NCI-H748 treated with DMSO at 0.1 percent for 48 hours (cell line): ENCODE data around the gene SLC7A8.

Experiments
- DNase-seq: peaks from one replicate; lab custom pipeline; 2025; lab: John Stamatoyannopoulos, UW

The SLC7A8 gene

DNA sequence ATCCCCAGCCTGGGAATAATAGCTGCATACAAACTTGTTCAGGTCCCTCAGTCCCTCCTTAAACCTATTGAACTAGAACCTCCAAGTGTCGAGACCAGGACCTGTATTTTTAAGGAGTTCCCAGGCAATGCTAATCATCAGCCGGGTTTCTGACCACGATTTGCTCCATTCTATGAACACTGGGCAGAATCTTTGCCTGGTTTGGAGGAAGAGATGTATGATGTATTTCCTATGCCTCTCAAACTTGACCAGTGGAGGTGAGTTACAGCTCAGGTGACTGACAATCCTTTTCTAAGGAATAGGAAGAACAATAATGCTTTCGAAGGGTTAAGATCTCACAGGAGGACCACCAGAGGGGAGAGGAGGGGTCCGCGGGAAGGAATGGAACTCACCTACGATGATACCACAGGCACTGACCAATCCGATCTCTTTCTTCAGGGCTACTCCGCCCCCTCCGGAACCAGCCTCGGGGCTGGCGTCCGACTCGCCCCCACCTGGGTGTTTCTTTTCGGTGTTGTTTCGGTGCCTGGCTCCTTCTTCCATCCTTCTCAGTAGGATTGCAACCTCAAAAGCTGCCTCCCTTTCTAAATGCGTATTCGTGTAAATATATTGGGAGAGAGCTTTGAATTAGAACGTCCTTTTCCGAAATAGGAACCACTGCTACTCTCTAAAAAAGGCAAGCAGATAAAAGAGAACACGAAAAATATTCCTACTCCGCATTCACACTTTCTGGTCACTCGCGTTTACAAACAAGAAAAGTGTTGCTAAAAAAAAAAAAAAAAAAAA lies 895 bp downstream of the SLC7A8 start:
- DNase-seq = peak; percentile 47

DNA sequence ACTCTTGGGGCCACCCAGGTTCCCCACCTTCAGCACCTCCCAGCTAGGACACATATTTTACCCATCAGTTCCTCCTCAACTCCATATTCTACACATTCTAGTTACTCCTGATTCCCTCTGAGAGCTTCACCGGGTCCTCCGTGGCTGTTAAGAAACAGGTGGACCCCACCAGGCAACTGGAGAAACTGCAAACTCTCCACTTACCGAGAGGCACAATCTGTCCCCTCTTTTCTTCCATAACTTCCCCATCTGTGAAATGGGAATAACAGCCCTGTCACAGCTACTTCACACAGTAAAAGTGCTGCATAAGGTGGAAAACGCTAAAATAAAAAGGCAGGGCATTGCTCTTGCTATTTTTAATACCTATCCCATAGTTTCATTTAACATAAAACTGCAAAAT lies 1.5 kb downstream of the SLC7A8 start:
- no peak for DNase-seq

DNA sequence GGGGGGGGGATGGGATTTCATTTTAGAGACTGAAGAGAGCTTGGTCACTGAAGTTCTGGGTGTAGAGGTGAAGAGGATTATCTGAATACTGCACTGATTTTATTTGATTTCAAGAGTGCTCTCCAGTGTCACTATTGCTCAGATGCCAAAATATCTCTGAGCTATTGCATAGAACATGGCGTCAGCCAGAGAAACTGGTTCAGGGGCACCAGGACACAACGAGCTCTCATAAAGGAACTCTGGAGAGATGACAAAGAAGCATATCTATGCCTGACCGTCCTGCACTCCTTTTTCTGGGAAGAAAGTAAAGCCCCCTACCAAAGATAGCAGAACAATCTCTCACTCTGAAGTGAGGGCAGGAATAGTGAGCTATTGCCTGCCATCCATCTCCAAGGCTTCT lies 2.0 kb downstream of the SLC7A8 start:
- no peak for DNase-seq

DNA sequence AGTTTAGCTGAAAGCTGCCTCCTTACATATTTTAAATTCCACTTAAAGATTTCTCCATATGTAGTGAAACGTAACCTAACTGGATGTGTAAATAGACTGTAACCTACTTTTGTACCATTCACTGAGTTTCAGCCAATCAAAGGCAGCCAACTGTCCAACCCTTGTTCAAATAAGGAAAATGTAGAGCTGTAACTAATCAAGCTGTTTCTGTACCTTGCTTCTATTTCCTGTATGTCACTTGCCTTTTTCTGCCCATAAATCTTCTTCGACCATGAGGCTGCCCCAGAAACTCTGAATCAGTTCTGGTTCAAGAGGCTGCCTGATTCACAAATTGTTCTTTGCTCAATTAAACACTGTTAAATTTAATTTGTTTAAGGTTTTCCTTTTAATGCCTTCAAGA lies 6.3 kb downstream of the SLC7A8 start:
- DNase-seq = no peak

- DNase-seq = no peak
Measured at GRCh38 chr14:23175823-23176222, 7.6 kb downstream of the SLC7A8 start.

DNA sequence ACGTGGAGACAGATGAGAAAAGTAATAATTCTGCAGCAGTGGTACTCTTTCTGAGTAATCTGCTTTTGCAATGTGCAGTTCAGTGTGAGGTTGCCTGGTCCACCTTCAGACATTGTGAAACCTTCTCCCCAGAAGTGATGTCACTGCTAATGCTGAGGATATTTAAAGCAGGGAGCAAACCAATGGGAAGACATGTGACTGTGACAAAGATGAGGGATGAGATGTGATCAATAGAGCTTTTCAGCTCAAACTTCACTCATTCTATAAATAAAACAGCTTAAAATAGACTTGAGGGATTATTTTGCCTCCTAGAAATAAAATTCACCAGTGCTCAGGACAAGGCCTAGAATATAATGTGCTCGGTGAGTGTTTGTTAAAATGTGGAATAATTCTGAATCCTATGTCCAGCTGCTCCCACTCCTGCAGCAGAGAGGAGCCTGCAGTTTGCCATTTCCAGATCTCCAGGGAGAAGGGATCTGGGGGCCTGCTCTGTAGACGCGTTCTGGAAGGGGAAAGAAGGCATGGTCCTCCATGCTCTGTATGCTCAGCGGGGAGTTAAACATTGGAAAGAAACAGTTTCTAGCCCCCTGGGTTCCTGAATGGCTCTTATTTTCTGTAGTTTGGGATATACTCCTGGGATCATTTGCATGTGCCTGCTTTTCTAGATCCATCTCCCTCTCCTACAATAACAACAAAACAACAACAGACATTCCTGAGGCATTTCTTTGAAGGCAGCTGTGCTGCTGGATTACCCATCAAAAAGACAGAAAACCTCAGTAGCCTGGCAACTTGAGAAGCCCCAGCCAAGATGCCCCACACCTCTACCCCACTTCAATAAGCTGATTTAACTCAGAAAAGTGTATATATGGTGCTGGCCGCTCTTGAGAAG lies 8.9 kb downstream of the SLC7A8 start:
- DNase-seq = no peak

- DNase-seq = no peak
Measured at GRCh38 chr14:23173796-23174195, 9.7 kb downstream of the SLC7A8 start.

- DNase-seq = no peak
Measured at GRCh38 chr14:23173031-23173430, 10.4 kb downstream of the SLC7A8 start.

- no peak for DNase-seq
Measured at GRCh38 chr14:23172574-23172973, 10.9 kb downstream of the SLC7A8 start.

GRCh38 chr14:23172096-23172495 lies 11.4 kb downstream of the SLC7A8 start:
- DNase-seq = no peak

DNA sequence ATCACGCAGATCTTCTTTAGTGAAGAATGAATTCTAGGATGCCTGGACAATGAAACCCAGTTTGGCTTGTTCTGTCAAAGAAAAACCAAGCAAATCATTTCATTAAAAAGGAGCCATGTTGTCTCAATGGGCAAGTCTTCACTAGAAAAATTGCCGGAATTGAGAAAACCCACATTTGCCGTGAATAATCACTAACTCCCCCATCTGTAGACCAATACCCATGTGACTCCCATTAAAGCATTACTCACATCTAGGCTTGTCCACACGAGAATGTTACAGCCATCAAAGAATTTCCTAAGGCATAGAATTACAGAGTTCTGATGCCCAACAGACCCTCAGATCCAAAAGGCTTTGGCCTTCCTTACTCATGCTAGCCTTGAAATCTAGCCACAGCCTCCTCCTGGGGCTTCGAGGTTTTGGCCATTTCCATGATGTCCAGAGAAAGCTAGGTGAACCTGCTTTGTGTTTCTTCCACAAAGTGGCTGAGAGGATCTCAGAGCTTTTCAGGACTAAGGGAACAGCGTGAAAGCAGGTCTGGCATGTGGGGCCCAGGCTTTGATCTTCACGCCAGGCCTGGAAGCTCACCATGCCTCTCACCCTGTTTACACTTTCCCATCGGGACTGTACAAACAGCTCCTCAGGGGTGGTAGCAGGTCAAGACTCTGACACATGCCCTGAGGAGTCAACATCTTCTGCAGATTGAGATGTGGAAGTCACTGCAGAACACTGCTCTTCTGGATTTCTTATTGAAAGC lies 12.1 kb downstream of the SLC7A8 start:
- DNase-seq = no peak

- DNase-seq = no peak
Measured at GRCh38 chr14:23169622-23170021, 13.8 kb downstream of the SLC7A8 start.

GRCh38 chr14:23168246-23168645 lies 15.2 kb downstream of the SLC7A8 start:
- no peak for DNase-seq

- DNase-seq = no peak
Measured at GRCh38 chr14:23167116-23167847, 16.2 kb downstream of the SLC7A8 start.

- DNase-seq = no peak
Measured at GRCh38 chr14:23164949-23165348, 18.5 kb downstream of the SLC7A8 start.

GRCh38 chr14:23164250-23164649 lies 19.2 kb downstream of the SLC7A8 start:
- DNase-seq = no peak

DNA sequence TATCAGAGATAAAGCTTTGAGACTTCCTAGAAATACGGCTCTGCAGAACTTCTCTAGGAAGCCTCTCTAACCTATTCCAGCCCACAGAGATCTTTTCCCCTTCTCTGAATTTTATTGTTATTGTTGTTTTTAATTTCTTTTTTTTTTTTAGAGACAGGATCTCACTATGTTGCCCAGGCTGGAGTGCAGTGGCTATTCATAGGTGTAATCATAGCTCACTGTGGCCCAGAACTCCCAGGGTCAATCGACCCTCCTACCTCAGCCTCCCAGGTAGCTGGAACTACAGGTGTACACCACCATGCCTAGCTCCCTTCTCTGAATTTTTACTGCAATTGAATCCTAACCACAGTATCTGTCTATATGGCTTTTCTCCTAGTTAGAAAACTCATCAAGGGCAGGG lies 19.6 kb downstream of the SLC7A8 start:
- DNase-seq = no peak

DNA sequence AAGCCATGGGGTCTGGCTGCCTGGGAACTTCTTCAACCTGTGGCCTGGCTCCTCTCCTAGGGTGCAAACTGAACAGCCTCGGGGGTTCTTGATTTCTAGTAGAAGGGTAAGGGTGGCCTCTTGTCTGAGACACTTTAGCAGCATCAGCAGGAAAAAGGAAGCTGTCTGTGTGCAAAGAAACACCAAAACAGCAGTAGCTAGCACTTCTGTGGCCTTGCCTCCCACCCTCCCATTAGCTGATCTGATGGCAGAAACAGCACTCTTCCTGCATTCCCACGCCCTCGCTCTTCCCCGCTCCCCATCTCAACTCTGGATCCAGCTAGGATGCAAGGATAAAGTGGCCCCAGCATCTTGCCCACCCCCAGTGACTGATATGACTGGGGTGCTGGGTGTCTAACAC lies 20.7 kb downstream of the SLC7A8 start:
- DNase-seq = no peak

DNA sequence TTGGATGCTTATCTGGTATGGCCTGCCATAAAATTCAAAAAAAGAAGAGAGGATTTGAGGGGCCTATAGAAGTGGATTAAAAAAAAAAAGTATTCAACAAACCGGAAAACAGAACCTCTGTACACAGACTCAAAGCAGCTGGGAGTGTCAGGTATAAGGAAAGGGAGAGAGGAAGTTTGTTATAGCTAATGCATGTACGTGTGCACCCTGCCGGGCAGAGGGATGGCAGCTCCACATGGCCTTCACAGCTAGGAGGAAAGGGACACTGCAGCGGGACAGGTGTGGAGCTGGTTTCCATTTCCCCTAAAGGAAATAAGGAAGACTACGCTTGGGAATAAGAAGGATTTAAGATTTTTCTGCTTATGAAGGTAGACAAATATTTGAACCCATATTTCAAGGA lies 21.5 kb downstream of the SLC7A8 start:
- DNase-seq = no peak

- no peak for DNase-seq
Measured at GRCh38 chr14:23160924-23161522, 22.4 kb downstream of the SLC7A8 start.

GRCh38 chr14:23159532-23159931 lies 23.9 kb downstream of the SLC7A8 start:
- no peak for DNase-seq
